ENCODE measurements around the gene ARID5B. TPM values are rescaled to one million over a fixed set of nuclear protein-coding genes. Genes with fewer than 3 reads are reported as not detected.

Gene ARID5B
- total and polyA plus RNA-seq, 2 donors (not counting 1 experiment from before 2014, with no cell fraction given): 22.4 to 237 TPM

DNA sequence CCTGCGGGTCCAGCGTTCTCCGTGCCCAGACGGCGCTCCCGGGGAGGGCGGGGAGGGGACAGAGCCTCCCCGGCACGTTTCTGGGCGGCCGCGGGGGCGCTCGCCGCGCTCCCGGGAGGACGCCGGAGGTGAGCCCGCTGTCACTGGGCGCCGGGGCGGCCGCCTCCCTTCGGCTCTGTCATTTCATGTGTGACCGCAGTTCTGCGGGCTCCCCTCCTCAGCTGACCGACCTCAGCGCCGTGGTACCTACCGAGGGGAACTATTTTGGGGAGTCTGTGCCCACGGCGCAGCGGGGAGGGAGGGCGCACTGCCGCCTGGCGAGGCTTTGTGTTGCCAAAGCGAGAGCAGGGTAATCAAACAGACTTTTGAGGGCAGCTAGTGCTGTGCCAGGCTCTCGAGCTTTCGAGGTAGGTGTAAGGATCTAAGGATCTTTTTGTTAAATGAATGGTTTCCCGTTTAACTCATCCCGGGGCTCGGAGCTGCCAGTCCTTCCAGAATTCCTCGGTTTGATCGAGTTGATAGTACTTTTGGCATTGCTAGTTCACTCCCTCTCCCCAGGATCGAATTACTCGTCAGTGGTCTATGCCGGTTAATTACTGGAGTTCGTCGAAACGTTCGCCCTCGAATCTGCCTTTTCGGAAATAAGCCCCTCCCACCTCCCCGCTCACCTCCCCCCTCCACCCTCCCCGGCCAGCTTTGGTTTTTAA is 1.9 kb downstream of the ARID5B start:
- Histone ChIP-seq H3K4me3 (ENCODE audit: control extremely low read depth in 1 of 5, extremely low read depth in 1 of 5, insufficient read depth in 1 of 5, low read depth in 2 of 5, low read length in 4 of 5) (peak overlapping the region; percentile 69 to 98 (median 80)), H3K27ac (ENCODE audit: low read length in 2 of 2) (peak overlapping the region; percentile 95 to 97), H3K79me2 (ENCODE audit: control insufficient read depth, insufficient read depth, low read length) (peaks cover 77% of the 10 kb centered on the region), H4K20me1 (ENCODE audit: control insufficient read depth, insufficient read depth, low read length, poor library complexity, severe bottlenecking) (peaks cover 5% of the 10 kb centered on the region), H3K27me3 (replicated peaks in 1 of 4; ENCODE audit: control extremely low read depth in 1 of 4, control insufficient read depth in 3 of 4, insufficient read depth in 4 of 4, low read length in 3 of 4) (no peaks in the 10 kb centered on the region), H3K36me3 (replicated peaks in 1 of 2; ENCODE audit: control extremely low read depth in 1 of 2, control insufficient read depth in 1 of 2, extremely low read depth in 1 of 2, insufficient read depth in 2 of 2, low read length in 1 of 2) (peaks cover 0 to 18% of the 10 kb centered on the region in 2 experiments), H3K9ac (ENCODE audit: low read length) (peak overlapping the region; percentile 89), H3K9me3 (ENCODE audit: control extremely low read depth in 1 of 3, control insufficient read depth in 2 of 3, insufficient read depth in 1 of 3, low read length in 2 of 3) (no peaks in the 10 kb centered on the region), H3K4me1 (ENCODE audit: control insufficient read depth in 2 of 2, insufficient read depth in 2 of 2, low read length in 2 of 2) (peaks cover 40 to 47% of the 10 kb centered on the region in 2 donors), H2AFZ (ENCODE audit: insufficient read depth, low read depth, low read length, poor library complexity, severe bottlenecking) (peak overlapping the region; percentile 52), H3K4me2 (replicated peaks; ENCODE audit: low read depth, low read length, poor library complexity, severe bottlenecking) (peak overlapping the region; percentile 90)
- H3K9me3 Mint-ChIP-seq (ENCODE audit: insufficient read depth): no peaks in the 10 kb centered on the region
- ATAC-seq (ENCODE audit: low read depth) (peak; percentile 55), DNase-seq (peak; percentile 91)
- WGBS (ENCODE audit: insufficient coverage): 0% methylated on average over 41 of the region's 56 CpGs
- TF ChIP-seq, protein P1, sequence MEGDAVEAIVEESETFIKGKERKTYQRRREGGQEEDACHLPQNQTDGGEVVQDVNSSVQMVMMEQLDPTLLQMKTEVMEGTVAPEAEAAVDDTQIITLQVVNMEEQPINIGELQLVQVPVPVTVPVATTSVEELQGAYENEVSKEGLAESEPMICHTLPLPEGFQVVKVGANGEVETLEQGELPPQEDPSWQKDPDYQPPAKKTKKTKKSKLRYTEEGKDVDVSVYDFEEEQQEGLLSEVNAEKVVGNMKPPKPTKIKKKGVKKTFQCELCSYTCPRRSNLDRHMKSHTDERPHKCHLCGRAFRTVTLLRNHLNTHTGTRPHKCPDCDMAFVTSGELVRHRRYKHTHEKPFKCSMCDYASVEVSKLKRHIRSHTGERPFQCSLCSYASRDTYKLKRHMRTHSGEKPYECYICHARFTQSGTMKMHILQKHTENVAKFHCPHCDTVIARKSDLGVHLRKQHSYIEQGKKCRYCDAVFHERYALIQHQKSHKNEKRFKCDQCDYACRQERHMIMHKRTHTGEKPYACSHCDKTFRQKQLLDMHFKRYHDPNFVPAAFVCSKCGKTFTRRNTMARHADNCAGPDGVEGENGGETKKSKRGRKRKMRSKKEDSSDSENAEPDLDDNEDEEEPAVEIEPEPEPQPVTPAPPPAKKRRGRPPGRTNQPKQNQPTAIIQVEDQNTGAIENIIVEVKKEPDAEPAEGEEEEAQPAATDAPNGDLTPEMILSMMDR (IDR thresholded peaks at IDR 0.05): peak; percentile 38
- TF ChIP-seq EZH2 (IDR thresholded peaks at IDR 0.05; ENCODE audit: borderline replicate concordance, insufficient read depth, low read depth, low read length, poor library complexity, severe bottlenecking): no peak
- POLR2A ChIA-PET: interaction anchor here (0.6 to 3.1 kb wide), 17 partner anchors 17 to 1358 kb away, joined by 3 to 34 read pairs (median 6); no protein-coding TSS in a partner anchor
- intact Hi-C loops (cut with micrococcal nuclease): loop anchor here (1.0 to 10.0 kb wide), 5 partner anchors 38 to 914 kb away; partner anchors contain the start of genes EGR2 and ZNF365
- CTCF ChIA-PET: interaction anchor here (0.6 to 9.1 kb wide), 14 partner anchors 10 to 341 kb away, joined by 3 to 110 read pairs (median 4); no protein-coding TSS in a partner anchor
- H3K4me1 Mint-ChIP-seq: peaks cover 49% of the 10 kb centered on the region
- H3K27ac Mint-ChIP-seq: peak overlapping the region; percentile 99
- no peaks in the 10 kb centered on the region for H3K27me3 Mint-ChIP-seq
- H3K4me3 Mint-ChIP-seq: peak overlapping the region; percentile 98

All from B cell (primary cell).